KMS-11 (cell line): ENCODE results near the gene GRID1.

Experiments
- H2AFZ ChIP-seq: fragments of 200-600 bp; sonication (generic); 2 replicates; pipeline ENCODE4 v1.6.1; 2016; ENCODE audit warnings: antibody characterized with exemption, mixed run types, low read depth
- H3K27ac ChIP-seq: fragments of 200-600 bp; sonication (generic); 2 replicates; pipeline ENCODE4 v1.6.1; 2016; ENCODE audit warnings: mild to moderate bottlenecking, mixed run types
- H3K27me3 ChIP-seq: fragments of 200-600 bp; sonication (generic); 2 replicates; pipeline ENCODE4 v1.6.1; 2017; ENCODE audit warnings: mild to moderate bottlenecking, low read depth, mixed run types, moderate library complexity; ENCODE audit not compliant: insufficient read depth
- H3K36me3 ChIP-seq: fragments of 200-600 bp; sonication (generic); 2 replicates; pipeline ENCODE4 v1.6.1; 2017; ENCODE audit warnings: mild to moderate bottlenecking, mixed run types; ENCODE audit not compliant: insufficient read depth
- H3K4me1 ChIP-seq: fragments of 200-600 bp; sonication (generic); 2 replicates; pipeline ENCODE4 v1.6.1; 2016; ENCODE audit warnings: mild to moderate bottlenecking, low read depth, mixed run types; ENCODE audit not compliant: poor library complexity, severe bottlenecking
- H3K4me2 ChIP-seq: fragments of 200-600 bp; sonication (generic); 2 replicates; pipeline ENCODE4 v1.7.0; 2016; ENCODE audit warnings: mild to moderate bottlenecking, mixed run types
- H3K4me3 ChIP-seq: fragments of 200-600 bp; sonication (generic); IDR thresholded peaks from 2 replicates; pipeline ENCODE4 v1.6.1; 2017; ENCODE audit warnings: low read depth, low read length, mixed read lengths; ENCODE audit not compliant: insufficient read depth
- H3K79me2 ChIP-seq: fragments of 200-600 bp; sonication (generic); 2 replicates; pipeline ENCODE4 v1.6.1; 2016; ENCODE audit warnings: low read depth, mixed run types; ENCODE audit not compliant: insufficient read depth
- H3K9ac ChIP-seq: fragments of 200-600 bp; sonication (generic); 2 replicates; pipeline ENCODE4 v1.6.1; 2016; ENCODE audit warnings: mild to moderate bottlenecking, mixed run types
- H4K20me1 ChIP-seq: fragments of 200-600 bp; sonication (generic); 2 replicates; pipeline ENCODE4 v1.6.1; 2016; ENCODE audit warnings: mild to moderate bottlenecking, mixed run types; ENCODE audit not compliant: insufficient read depth
- CTCF ChIP-seq: fragments of 200-600 bp; sonication (generic); conservative IDR thresholded peaks from 2 replicates; pipeline ENCODE4 v1.6.1; 2017; ENCODE audit warnings: low read depth, mild to moderate bottlenecking, antibody characterized with exemption, low read length, moderate library complexity, mixed read lengths

GRID1 gene

GRCh38 chr10:86287110-86287793, 79.3 kb downstream of the GRID1 start:
- no peaks in the 10 kb centered on the region for H3K4me1 ChIP-seq
- H3K27ac ChIP-seq, result no peak overlapping the region
- no peaks in the 10 kb centered on the region for H3K27me3 ChIP-seq
- no peak overlapping the region for H3K9ac ChIP-seq
- H3K4me3 ChIP-seq, result no peak overlapping the region
- H4K20me1 ChIP-seq, result no peaks in the 10 kb centered on the region
- TF ChIP-seq CTCF, result no peak
- no peak overlapping the region for H3K4me2 ChIP-seq
- no peaks in the 10 kb centered on the region for H3K36me3 ChIP-seq
- H2AFZ ChIP-seq, result no peak overlapping the region
- no peaks in the 10 kb centered on the region for H3K79me2 ChIP-seq

GRCh38 chr10:86286236-86287109, 80.1 kb downstream of the GRID1 start:
- Histone ChIP-seq H3K4me1 (no peaks in the 10 kb centered on the region), H3K9ac (no peak overlapping the region), H3K4me2 (no peak overlapping the region), H3K27ac (no peak overlapping the region), H3K36me3 (no peaks in the 10 kb centered on the region), H3K79me2 (no peaks in the 10 kb centered on the region), H3K4me3 (no peak overlapping the region), H2AFZ (no peak overlapping the region), H4K20me1 (no peaks in the 10 kb centered on the region), H3K27me3 (no peaks in the 10 kb centered on the region)
- no peak for TF ChIP-seq CTCF

- Histone ChIP-seq H3K4me1 (no peaks in the 10 kb centered on the region), H3K27ac (no peak overlapping the region), H3K79me2 (no peaks in the 10 kb centered on the region), H3K9ac (no peak overlapping the region), H3K4me2 (no peak overlapping the region), H3K4me3 (no peak overlapping the region), H3K36me3 (no peaks in the 10 kb centered on the region), H3K27me3 (no peaks in the 10 kb centered on the region), H2AFZ (no peak overlapping the region), H4K20me1 (no peaks in the 10 kb centered on the region)
- TF ChIP-seq CTCF, result no peak
Measured at GRCh38 chr10:86285136-86285790, 81.3 kb downstream of the GRID1 start.

- Histone ChIP-seq H4K20me1 (no peaks in the 10 kb centered on the region), H3K27me3 (no peaks in the 10 kb centered on the region)
Measured at GRCh38 chr10:86284355-86285105, 82.1 kb downstream of the GRID1 start.

More at GRCh38 chr10:86284355-86285105, 82.1 kb downstream of the GRID1 start:
- TF ChIP-seq CTCF, result no peak
- Histone ChIP-seq H3K36me3 (no peaks in the 10 kb centered on the region), H3K4me1 (no peaks in the 10 kb centered on the region), H3K79me2 (no peaks in the 10 kb centered on the region), H3K27ac (no peak overlapping the region), H3K9ac (no peak overlapping the region), H3K4me2 (no peak overlapping the region), H2AFZ (no peak overlapping the region), H3K4me3 (no peak overlapping the region)
